CD4-positive, alpha-beta T cell treated with Interleukin-10 for 1 hour (primary cell): Measurements from ENCODE around the gene CSMD2.

Experiments used
- DNase-seq: peaks from one replicate; pipeline ENCODE4 v3.0.0-alpha.2; 2020

CSMD2 gene

GRCh38 chr1:33993301-33993700 lies 171.7 kb downstream of the CSMD2 start:
- no peak for DNase-seq

DNA sequence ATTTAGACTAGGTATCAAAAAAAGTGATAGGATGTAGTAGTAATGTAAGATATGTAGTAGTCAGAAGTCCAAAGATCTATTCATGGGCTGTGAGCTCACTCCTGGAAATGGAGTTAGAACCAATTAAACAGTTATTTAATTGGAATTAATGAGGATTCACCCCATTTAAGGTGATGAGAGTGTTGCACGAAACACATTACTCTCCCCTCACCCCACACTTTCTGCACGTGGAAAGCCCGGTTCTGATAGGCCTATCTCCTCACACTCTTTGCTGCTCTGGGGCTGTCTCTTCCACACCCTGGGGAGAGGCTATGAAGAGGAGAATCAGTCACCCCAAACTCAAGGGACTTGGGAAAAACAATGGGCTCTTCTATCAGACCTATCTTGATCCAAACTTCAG lies 174.7 kb downstream of the CSMD2 start:
- DNase-seq: no peak

DNA sequence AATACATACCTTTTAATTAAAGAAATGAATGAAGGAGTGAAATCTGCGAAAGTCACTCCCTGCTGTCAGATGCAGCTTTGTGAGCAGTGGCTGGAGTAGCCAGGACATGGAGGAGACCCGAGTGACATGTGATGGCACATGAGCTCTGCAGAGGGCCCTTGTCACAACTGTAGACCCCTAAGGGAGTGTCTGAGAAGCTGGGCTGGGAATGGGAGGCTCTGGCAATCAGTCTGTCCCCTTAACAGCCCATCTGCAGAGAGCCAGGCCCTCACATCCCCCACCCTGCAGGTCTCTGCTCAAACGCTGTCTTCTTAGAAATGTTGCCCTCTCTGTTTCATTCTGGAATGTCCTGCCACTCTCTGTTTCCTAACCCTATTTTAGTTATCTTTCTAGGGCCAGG lies 176.9 kb downstream of the CSMD2 start:
- DNase-seq: no peak

GRCh38 chr1:33986390-33987095 lies 178.5 kb downstream of the CSMD2 start:
- DNase-seq: no peak

DNA sequence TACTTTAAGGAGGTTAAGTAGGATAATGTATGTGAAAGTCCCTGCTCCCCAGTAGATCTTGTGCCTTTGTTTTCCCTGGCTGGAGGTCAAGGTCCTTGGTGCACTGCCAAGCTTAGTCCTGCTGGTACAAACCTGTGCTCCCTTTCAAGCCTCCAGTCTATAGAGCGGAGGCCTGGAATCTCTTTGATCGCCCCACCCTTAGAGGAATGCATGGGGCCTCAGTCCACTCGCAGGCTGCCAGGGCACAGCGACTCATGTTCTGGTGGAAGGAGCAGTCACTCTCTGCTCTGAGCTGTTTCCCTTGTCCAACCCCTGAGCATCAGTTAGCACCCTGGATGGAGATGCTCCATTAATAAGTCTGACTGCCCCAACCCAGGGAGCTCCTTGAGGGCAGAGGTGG lies 179.4 kb downstream of the CSMD2 start:
- DNase-seq: no peak

DNA sequence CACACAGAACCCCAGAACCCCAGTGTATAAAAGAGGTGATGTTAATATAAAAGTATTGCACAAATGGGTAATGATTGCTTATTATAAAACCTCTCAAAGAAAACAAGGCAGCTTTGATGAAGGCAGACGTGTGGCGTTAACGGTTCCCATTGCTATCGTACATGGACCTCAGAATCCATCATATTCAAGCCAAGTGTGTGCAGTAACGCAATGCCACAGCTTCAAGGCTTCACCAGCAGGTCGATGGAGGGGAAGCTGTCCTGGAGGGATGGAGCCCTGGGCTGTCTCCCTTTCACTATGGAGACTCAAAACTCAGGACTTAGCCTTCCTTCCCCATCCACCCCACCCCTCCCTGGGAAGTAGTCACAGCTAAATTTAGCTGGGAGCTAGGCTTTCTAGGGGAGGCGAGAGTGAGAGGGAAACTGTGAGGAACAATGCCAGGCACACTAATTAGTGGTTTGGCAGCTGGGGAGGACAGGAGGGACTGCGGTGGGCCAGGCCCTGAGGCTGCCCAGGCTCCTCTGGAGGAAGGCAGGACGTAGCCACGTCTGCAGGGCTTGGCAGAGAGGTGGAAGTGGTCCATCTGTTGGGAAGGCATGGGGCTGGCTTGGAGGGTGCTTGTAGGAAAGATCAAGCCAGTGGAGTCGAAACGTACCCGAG lies 180.0 kb downstream of the CSMD2 start:
- DNase-seq: no peak

DNA sequence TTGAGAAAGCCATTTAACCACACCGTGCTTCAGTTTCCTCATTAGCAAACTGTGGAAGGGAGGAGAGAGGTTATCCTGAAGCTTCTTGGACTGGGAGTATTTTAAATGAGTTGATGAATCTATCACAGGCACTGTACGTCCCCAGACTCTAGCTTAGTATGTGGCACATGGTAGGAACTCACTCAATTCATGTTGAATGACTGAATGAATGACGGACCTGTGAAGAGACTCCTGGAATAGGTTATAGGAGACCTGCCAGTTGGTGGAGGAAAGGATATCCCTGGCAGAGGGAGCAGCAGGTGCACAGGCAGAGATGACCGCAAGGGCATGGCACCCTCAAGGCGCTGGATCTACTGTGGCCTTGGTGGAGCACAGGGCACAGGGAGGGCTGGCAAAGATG lies 182.6 kb downstream of the CSMD2 start:
- no peak for DNase-seq

DNA sequence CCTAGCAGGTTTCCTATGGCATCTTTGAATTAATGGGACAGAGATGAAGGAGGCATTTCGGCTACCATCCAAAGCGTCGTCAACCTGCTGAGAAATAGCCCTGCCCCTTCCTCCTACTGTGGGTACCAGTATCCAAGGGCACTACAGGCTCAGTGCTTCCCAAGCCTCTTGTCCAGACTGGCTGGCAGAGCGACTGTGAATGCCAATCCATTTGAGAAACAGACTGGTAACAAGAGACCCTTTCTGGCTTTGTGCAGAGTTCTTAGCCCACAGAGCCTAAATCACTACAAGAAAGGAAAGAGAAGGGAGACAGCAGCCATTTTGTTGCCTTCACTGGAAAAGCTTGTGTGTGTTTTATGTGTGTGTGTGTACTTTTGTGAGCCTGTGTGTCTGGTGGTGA lies 185.7 kb downstream of the CSMD2 start:
- DNase-seq: no peak

GRCh38 chr1:33975961-33976360 lies 189.1 kb downstream of the CSMD2 start:
- DNase-seq: no peak

DNA sequence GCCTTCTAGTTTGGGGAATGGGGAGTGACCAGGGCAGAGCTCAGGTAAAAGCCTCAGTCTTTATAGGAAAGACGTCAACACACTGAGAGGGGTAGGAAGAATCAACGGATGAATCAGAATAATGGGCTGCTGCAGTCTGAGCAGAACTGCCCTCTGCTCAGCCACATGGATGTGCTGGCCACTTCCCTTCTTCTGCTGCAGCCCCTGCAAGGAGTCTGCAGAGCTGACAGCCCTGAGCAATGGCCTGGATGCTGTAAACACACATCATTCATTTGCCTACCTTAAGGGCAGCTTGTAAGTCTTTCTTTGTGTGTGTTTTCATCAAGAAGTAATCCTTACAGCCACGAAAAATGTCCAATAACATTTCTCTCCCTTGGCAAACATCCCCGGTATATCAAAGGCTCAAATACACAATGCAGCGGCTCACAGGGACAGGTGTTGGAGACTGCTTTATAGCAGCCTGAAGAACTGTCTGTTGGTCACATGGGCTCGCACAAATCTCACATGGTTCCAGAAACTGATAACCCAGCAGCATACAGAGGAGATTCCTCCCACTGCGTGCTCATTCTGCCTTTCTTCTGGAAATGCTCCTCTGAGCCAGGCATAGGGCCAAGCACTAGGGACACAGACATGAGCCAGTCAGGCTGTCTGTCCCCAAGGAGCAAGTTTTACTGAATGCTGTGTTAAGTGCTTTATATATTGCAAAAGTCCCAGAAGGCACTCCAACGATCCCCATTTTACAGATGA lies 191.1 kb downstream of the CSMD2 start:
- no peak for DNase-seq

GRCh38 chr1:33972676-33973395 lies 192.2 kb downstream of the CSMD2 start:
- DNase-seq: no peak

- DNase-seq: no peak
Measured at GRCh38 chr1:33971913-33972312, 193.1 kb downstream of the CSMD2 start.

GRCh38 chr1:33971018-33971710 lies 193.9 kb downstream of the CSMD2 start:
- DNase-seq: no peak

- DNase-seq: no peak
Measured at GRCh38 chr1:33970148-33970825, 194.7 kb downstream of the CSMD2 start.

GRCh38 chr1:33966346-33967141 lies 198.5 kb downstream of the CSMD2 start:
- DNase-seq: no peak

GRCh38 chr1:33965086-33965485 lies 199.9 kb downstream of the CSMD2 start:
- no peak for DNase-seq

DNA sequence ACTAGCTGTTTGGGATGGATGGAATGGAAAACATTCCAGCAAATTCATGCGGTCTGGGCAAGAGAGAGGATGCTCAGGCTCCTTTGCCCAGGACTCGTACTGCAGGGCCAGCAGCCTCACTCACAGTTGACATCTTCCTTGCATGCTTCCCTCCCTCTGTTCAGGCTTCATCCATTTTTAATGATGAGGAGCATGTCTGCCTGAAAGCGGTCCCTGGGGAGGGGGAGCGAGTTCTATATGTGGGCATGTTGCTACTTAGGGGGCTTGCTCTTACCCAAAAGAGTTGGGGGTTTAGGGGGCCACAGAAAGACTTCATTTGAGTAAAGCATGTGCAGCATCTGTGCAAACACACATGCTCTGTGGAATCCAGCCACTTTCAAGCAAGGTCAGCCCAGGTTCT lies 203.0 kb downstream of the CSMD2 start:
- no peak for DNase-seq

DNA sequence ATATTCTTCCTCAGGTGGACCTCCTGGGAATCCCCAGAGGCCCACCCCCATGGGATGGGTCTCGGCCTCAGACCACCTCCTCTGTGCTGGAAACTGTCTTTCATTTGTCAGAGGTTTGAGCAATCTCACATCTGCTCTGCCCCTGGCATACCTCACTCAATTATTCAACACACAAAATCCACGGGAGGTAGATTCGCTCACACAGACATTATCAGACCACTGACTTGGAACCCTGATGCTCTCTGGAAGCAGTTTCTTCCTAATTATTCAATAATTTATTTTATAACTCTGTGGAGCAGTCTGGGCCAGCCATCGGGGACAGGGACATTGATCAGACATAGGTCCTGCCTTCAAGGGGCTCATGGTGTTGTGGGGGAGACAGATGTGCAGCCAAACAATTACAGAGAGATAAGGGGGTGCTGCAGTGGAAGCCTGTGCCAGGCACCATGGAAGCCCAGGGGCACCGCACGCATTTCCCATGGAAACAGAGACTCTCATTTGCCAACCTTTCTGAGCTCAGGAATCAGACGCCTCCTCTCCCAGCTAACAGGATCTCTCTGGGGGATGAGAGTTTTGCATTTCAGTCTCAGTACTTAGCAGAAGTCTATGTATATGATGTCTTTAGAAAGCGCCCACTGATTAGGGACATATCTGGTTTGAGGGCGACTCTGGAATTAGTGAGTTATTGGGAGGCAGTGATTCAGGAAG lies 204.7 kb downstream of the CSMD2 start:
- no peak for DNase-seq

- no peak for DNase-seq
Measured at GRCh38 chr1:33957854-33958253, 207.2 kb downstream of the CSMD2 start.

DNA sequence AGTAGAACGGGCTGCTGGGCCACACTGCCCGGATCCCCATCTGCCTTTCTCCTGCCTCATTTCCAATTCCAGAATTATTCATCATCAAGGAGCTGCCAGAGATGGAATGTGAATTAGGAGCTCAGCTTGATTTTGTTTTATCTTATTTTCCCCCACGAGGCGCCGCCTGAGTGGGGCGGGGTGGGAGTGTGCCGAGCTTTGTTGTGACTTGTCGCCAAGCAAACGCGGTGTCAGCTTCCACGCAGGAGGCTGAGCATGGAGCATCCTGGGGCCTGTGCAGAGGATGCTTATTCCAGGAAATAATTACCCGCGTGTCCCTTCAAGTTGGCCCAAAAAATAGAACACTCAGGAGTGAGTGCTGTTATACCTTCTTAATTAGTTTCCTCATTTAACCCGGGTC lies 209.9 kb downstream of the CSMD2 start:
- no peak for DNase-seq

GRCh38 chr1:33949570-33949969 lies 215.5 kb downstream of the CSMD2 start:
- DNase-seq: no peak
